H9 (cell line): ENCODE data around the gene DLL4. TPM values are rescaled to one million over a fixed set of nuclear protein-coding genes. Genes with fewer than 3 reads are reported as not detected.

ENCODE experiments used
- DNase-seq: peaks from one replicate; pipeline ENCODE4 v3.0.0-alpha.2; 2017
- H2AFZ ChIP-seq: one replicate; pipeline ENCODE4 v1.6.1; 2013; ENCODE audit warnings: mild to moderate bottlenecking, low read length, control low read depth, moderate library complexity
- H2AK5ac ChIP-seq: 2 replicates; pipeline ENCODE4 v1.6.1; 2013; ENCODE audit warnings: low read length, control low read depth, mixed read lengths; ENCODE audit not compliant: insufficient read length
- H2BK120ac ChIP-seq: one replicate; pipeline ENCODE4 v1.6.1; 2013; ENCODE audit warnings: low read depth, mild to moderate bottlenecking, low read length, control low read depth, inconsistent platforms; ENCODE audit not compliant: poor library complexity, severe bottlenecking
- H2BK12ac ChIP-seq: 2 replicates; pipeline ENCODE4 v1.6.1; 2013; ENCODE audit warnings: low read length, control low read depth, mixed read lengths, low read depth; ENCODE audit not compliant: insufficient read length
- H2BK15ac ChIP-seq: 2 replicates; pipeline ENCODE4 v1.6.1; 2013; ENCODE audit warnings: low read depth, low read length, control low read depth
- H2BK20ac ChIP-seq: one replicate; pipeline ENCODE4 v1.6.1; 2013; ENCODE audit warnings: low read depth, mild to moderate bottlenecking, low read length, control low read depth, inconsistent platforms; ENCODE audit not compliant: poor library complexity, severe bottlenecking
- H2BK5ac ChIP-seq: 2 replicates; pipeline ENCODE4 v1.6.1; 2013; ENCODE audit warnings: low read length, control low read depth, mixed read lengths; ENCODE audit not compliant: insufficient read length
- H3K14ac ChIP-seq: 2 replicates; pipeline ENCODE4 v1.6.1; 2013; ENCODE audit warnings: low read length, control low read depth; ENCODE audit not compliant: insufficient read depth
- H3K18ac ChIP-seq: 2 replicates; pipeline ENCODE4 v1.6.1; 2013; ENCODE audit warnings: low read depth, mild to moderate bottlenecking, mixed read lengths, low read length, control low read depth; ENCODE audit not compliant: insufficient read length
- H3K23ac ChIP-seq: 2 replicates; pipeline ENCODE4 v1.6.1; 2013; ENCODE audit warnings: low read length, control low read depth, mixed read lengths, low read depth; ENCODE audit not compliant: insufficient read length
- H3K23me2 ChIP-seq: 2 replicates; pipeline ENCODE4 v1.6.1; 2013; ENCODE audit warnings: low read depth, mild to moderate bottlenecking, mixed read lengths, low read length, control low read depth; ENCODE audit not compliant: insufficient read length, poor library complexity, severe bottlenecking
- H3K27ac ChIP-seq: 2 replicates; pipeline ENCODE4 v1.5.1; 2013; ENCODE audit warnings: low read length, control low read depth, mixed read lengths, low read depth; ENCODE audit not compliant: insufficient read length
- H3K27me3 ChIP-seq: 2 replicates; pipeline ENCODE4 v1.6.1; 2013; ENCODE audit warnings: low read length, control low read depth, inconsistent platforms; ENCODE audit not compliant: insufficient read depth
- H3K4ac ChIP-seq: 2 replicates; pipeline ENCODE4 v1.6.1; 2013; ENCODE audit warnings: low read depth, mild to moderate bottlenecking, control low read depth, inconsistent platforms, low read length, moderate library complexity
- H3K4me1 ChIP-seq: 2 replicates; pipeline ENCODE4 v1.6.1; 2013; ENCODE audit warnings: low read length, control low read depth, inconsistent platforms; ENCODE audit not compliant: insufficient read depth
- H3K4me2 ChIP-seq: 2 replicates; pipeline ENCODE4 v1.6.1; 2013; ENCODE audit warnings: low read length, control low read depth, mixed read lengths; ENCODE audit not compliant: insufficient read length, insufficient read depth
- H3K56ac ChIP-seq: 2 replicates; pipeline ENCODE4 v1.6.1; 2013; ENCODE audit warnings: low read depth, mild to moderate bottlenecking, mixed read lengths, low read length, control low read depth; ENCODE audit not compliant: insufficient read length
- H3K79me1 ChIP-seq: 2 replicates; pipeline ENCODE4 v1.6.1; 2013; ENCODE audit warnings: low read depth, mild to moderate bottlenecking, moderate library complexity, low read length, control low read depth, inconsistent platforms; ENCODE audit not compliant: insufficient read depth, poor library complexity, severe bottlenecking
- H3K79me2 ChIP-seq: 2 replicates; pipeline ENCODE4 v1.6.1; 2013; ENCODE audit warnings: low read length, control low read depth, inconsistent platforms; ENCODE audit not compliant: insufficient read depth
- H3K9ac ChIP-seq: 2 replicates; pipeline ENCODE4 v1.6.1; 2013; ENCODE audit warnings: low read length, control low read depth, mixed read lengths; ENCODE audit not compliant: insufficient read length; ENCODE audit errors: extremely low read depth
- H3K9me3 ChIP-seq: one replicate; pipeline ENCODE4 v1.6.1; 2013; ENCODE audit warnings: low read depth, low read length, inconsistent platforms; ENCODE audit not compliant: control insufficient read depth
- H3T11ph ChIP-seq: one replicate; pipeline ENCODE4 v1.6.1; 2013; ENCODE audit warnings: mild to moderate bottlenecking, low read length, control low read depth, inconsistent platforms
- H4K20me1 ChIP-seq: one replicate; pipeline ENCODE4 v1.6.1; 2013; ENCODE audit not compliant: control insufficient read depth, insufficient read length, insufficient read depth
- H4K5ac ChIP-seq: 2 replicates; pipeline ENCODE4 v1.6.1; 2013; ENCODE audit warnings: low read depth, mild to moderate bottlenecking, mixed read lengths, low read length, control low read depth; ENCODE audit not compliant: insufficient read length
- H4K8ac ChIP-seq: replicated peaks from 2 replicates; pipeline ENCODE4 v1.6.1; 2013; ENCODE audit warnings: low read length, control low read depth, mixed read lengths, low read depth; ENCODE audit not compliant: insufficient read length
- H4K91ac ChIP-seq: 2 replicates; pipeline ENCODE4 v1.6.1; 2013; ENCODE audit warnings: low read depth, mild to moderate bottlenecking, moderate library complexity, mixed read lengths, low read length, control low read depth; ENCODE audit not compliant: insufficient read length
- H3K27ac Mint-ChIP-seq, 3 experiments: 2 replicates in 2 of 3; 3 replicates in 1 of 3; pipeline ENCODE4 v1.8.0; 2020 to 2021; ENCODE audit warnings: mixed read lengths in 3 of 3, mild to moderate bottlenecking in 1 of 3, moderate library complexity in 1 of 3
- H3K27me3 Mint-ChIP-seq: 2 replicates; pipeline ENCODE4 v1.8.0; 2021; ENCODE audit warnings: low read depth, mild to moderate bottlenecking, moderate library complexity, mixed read lengths
- H3K36me3 Mint-ChIP-seq, 3 experiments: 2 replicates in 2 of 3; 3 replicates in 1 of 3; pipeline ENCODE4 v1.8.0; 2020 to 2021; ENCODE audit warnings: low read depth in 3 of 3, mixed read lengths in 3 of 3; ENCODE audit not compliant: insufficient read depth in 1 of 3
- H3K4me1 Mint-ChIP-seq, 2 experiments: 2 replicates each; pipeline ENCODE4 v1.8.0; 2020; ENCODE audit warnings: mixed read lengths in 2 of 2
- H3K4me3 Mint-ChIP-seq, 2 experiments: 2 replicates in 1 of 2; 3 replicates in 1 of 2; pipeline ENCODE4 v1.8.0; 2020 to 2021; ENCODE audit warnings: mild to moderate bottlenecking in 2 of 2, mixed read lengths in 2 of 2, moderate library complexity in 1 of 2
- H3K9me3 Mint-ChIP-seq, 2 experiments: 2 replicates in 1 of 2; 3 replicates in 1 of 2; pipeline ENCODE4 v1.8.0; 2020; ENCODE audit warnings: mild to moderate bottlenecking in 2 of 2, mixed read lengths in 2 of 2, moderate library complexity in 1 of 2
- WGBS: extraction: QIAGEN DNeasy Blood & Tissue Kit; methylation state at CpG from one replicate; pipeline ENCODE4 v1.1.7; 2013; ENCODE audit warnings: missing lambda C conversion rate, low lambda C conversion rate, mixed read lengths; ENCODE audit not compliant: insufficient read length; ENCODE audit errors: extremely low coverage; 5-methylcytosine and 5-hydroxymethylcytosine counted together
- total RNA-seq: library from RNA; stranded (reverse); gene quantifications from 2 replicates; pipeline ENCODE4 v1.2.1, GENCODE V29; 2021
- TF ChIP-seq, protein P1 (sequence below): fragments of 200-600 bp; sonication (generic); conservative IDR thresholded peaks from 3 replicates; pipeline ENCODE4 v1.8.0; 2021; ENCODE audit warnings: antibody characterized with exemption, mild to moderate bottlenecking

The DLL4 gene
- total RNA-seq, 1 experiment from 2014 or later, result 0.28 TPM

DNA sequence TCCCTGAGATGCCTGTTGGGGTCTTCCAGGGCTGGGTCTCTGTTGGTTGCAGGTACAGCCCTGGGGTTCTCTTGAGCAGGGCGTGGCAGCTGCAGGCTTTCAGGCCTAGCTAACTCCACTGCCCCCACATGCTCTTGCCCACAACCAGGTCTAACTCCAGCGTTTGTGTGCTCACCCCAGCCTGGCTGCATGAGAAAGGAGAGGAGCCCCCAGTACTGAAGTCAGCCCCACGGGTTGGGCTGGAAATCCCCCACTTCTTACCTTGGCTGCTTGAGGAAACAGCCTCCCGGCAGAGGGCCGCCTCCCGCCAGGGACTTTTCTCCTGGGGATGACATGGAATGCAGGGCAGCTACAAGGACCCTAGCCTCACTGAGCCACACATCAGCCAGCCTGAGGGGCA is 16.7 kb upstream of the DLL4 start:
- Histone ChIP-seq H3K4me1 (no peaks in the 10 kb centered on the region), H3K79me1 (no peaks in the 10 kb centered on the region), H4K91ac (no peak overlapping the region), H3K23me2 (no peaks in the 10 kb centered on the region), H2BK15ac (no peak overlapping the region), H4K8ac (no peak overlapping the region), H3K56ac (no peak overlapping the region), H3K79me2 (no peaks in the 10 kb centered on the region), H3T11ph (no peak overlapping the region), H3K9ac (no peak overlapping the region), H3K14ac (peak overlapping the region; percentile 61; the same call in 1 of the 2 replicates), H2AFZ (no peak overlapping the region), H4K20me1 (no peaks in the 10 kb centered on the region), H2BK12ac (no peak overlapping the region), H2BK5ac (no peak overlapping the region), H3K9me3 (no peaks in the 10 kb centered on the region), H3K4ac (no peak overlapping the region), H2BK20ac (no peak overlapping the region), H3K18ac (no peak overlapping the region), H3K27ac (no peak overlapping the region), H4K5ac (no peak overlapping the region), H2BK120ac (no peak overlapping the region), H2AK5ac (no peak overlapping the region), H3K23ac (no peak overlapping the region), H3K4me2 (no peak overlapping the region), H3K27me3 (no peaks in the 10 kb centered on the region)
- Mint-ChIP-seq H3K36me3 (no peaks in the 10 kb centered on the region; a peak in 1 of 7 replicates), H3K27ac (no peak overlapping the region), H3K4me1 (peaks cover 22 to 39% of the 10 kb centered on the region in 2 experiments), H3K4me3 (no peak overlapping the region), H3K9me3 (no peaks in the 10 kb centered on the region), H3K27me3 (peaks cover 27% of the 10 kb centered on the region)
- WGBS, result no CpG with 5 or more reads among the region's 6 CpGs
- TF ChIP-seq, protein P1, sequence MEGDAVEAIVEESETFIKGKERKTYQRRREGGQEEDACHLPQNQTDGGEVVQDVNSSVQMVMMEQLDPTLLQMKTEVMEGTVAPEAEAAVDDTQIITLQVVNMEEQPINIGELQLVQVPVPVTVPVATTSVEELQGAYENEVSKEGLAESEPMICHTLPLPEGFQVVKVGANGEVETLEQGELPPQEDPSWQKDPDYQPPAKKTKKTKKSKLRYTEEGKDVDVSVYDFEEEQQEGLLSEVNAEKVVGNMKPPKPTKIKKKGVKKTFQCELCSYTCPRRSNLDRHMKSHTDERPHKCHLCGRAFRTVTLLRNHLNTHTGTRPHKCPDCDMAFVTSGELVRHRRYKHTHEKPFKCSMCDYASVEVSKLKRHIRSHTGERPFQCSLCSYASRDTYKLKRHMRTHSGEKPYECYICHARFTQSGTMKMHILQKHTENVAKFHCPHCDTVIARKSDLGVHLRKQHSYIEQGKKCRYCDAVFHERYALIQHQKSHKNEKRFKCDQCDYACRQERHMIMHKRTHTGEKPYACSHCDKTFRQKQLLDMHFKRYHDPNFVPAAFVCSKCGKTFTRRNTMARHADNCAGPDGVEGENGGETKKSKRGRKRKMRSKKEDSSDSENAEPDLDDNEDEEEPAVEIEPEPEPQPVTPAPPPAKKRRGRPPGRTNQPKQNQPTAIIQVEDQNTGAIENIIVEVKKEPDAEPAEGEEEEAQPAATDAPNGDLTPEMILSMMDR, result no peak
- DNase-seq, result no peak
